Endothelial cell of umbilical vein (primary cell): ENCODE measurements around the gene SRGAP3. TPM values are rescaled to one million over a fixed set of nuclear protein-coding genes. Genes with fewer than 3 reads are reported as not detected.

Source experiments
- BruUV-seq: library from RNA; stranded (reverse); fragments of 400-500 nt; replicated peaks from 2 replicates; lab custom pipeline; 2021; lab: Mats Ljungman, UMichigan
- CTCF ChIA-PET: fragments of 300-600, 350-600 bp; sonication (Branson Sonifier 250); formaldehyde crosslinking; loops from one replicate; lab custom pipeline; 2021; ENCODE audit warnings: antibody characterized with exemption, inconsistent platforms; lab: Charles Lee
- POLR2A ChIA-PET: fragments of 300-600, 350-600 bp; sonication (Branson Sonifier 250); formaldehyde crosslinking; loops from one replicate; lab custom pipeline; 2021; ENCODE audit warnings: antibody characterized with exemption, inconsistent platforms; lab: Charles Lee
- DNase-seq: peaks from one replicate; pipeline ENCODE4 v3.0.0-alpha.2; 2011; ENCODE audit warnings: low read depth, low spot score
- FAIRE-seq: peaks from 2 replicates; lab custom pipeline; 2011; peaks lifted over from hg19 to GRCh38; lab: Jason Lieb, UNC
- H2AFZ ChIP-seq: 2 replicates; pipeline ENCODE4 v1.6.0; 2012; ENCODE audit warnings: low read depth, low read length, control low read depth, inconsistent platforms
- H3K27ac ChIP-seq: 2 replicates; pipeline ENCODE4 v1.5.1; 2011; ENCODE audit warnings: low read depth, mild to moderate bottlenecking, control low read depth, low read length, moderate library complexity; ENCODE audit not compliant: insufficient read depth
- H3K27me3 ChIP-seq, 2 experiments: 2 replicates each; pipeline versions ENCODE4 v1.6.0 to v1.6.1; 2011; ENCODE audit warnings: low read length in 2 of 2, mixed read lengths in 1 of 2; ENCODE audit not compliant: control insufficient read depth in 2 of 2, insufficient read depth in 2 of 2
- H3K36me3 ChIP-seq, 2 experiments: 2 replicates in 1 of 2; 3 replicates in 1 of 2; pipeline ENCODE4 v1.5.1; 2011; ENCODE audit warnings: low read length in 2 of 2, mild to moderate bottlenecking in 1 of 2, moderate library complexity in 1 of 2; ENCODE audit not compliant: control insufficient read depth in 2 of 2, insufficient read depth in 2 of 2; ENCODE audit errors: extremely low read depth in 1 of 2
- H3K4me1 ChIP-seq: 3 replicates; pipeline ENCODE4 v1.5.1; 2011; ENCODE audit warnings: mild to moderate bottlenecking, low read length; ENCODE audit not compliant: control insufficient read depth, insufficient read depth; ENCODE audit errors: extremely low read depth
- H3K4me2 ChIP-seq: 2 replicates; pipeline ENCODE4 v1.6.1; 2011; ENCODE audit warnings: low read length, control low read depth, mixed read lengths; ENCODE audit not compliant: insufficient read depth
- H3K4me3 ChIP-seq, 3 experiments: fragments of 200-600 bp in 1 of 3; sonication (generic), shearing (Covaris generic) in 1 of 3; replicated peaks in 1 of 3; 2 replicates each; pipeline ENCODE4 v1.5.1; 2011 to 2016; ENCODE audit warnings: control low read depth in 3 of 3, low read length in 3 of 3, mild to moderate bottlenecking in 2 of 3, inconsistent platforms in 1 of 3, low read depth in 1 of 3, moderate library complexity in 1 of 3; ENCODE audit not compliant: insufficient read depth in 1 of 3
- H3K79me2 ChIP-seq: 2 replicates; pipeline ENCODE4 v1.6.0; 2012; ENCODE audit warnings: low read length, inconsistent platforms; ENCODE audit not compliant: control insufficient read depth, insufficient read depth
- H3K9ac ChIP-seq: replicated peaks from 2 replicates; pipeline ENCODE3; 2011; ENCODE audit warnings: low read length, control low read depth; ENCODE audit not compliant: insufficient read depth; ENCODE audit errors: extremely low read depth
- H3K9me1 ChIP-seq: replicated peaks from 3 replicates; pipeline ENCODE4 v1.6.0; 2011; ENCODE audit warnings: mild to moderate bottlenecking, low read length; ENCODE audit not compliant: control insufficient read depth, insufficient read depth; ENCODE audit errors: extremely low read depth
- H3K9me3 ChIP-seq: replicated peaks from 2 replicates; pipeline ENCODE4 v1.5.1; 2012; ENCODE audit warnings: low read length, inconsistent platforms; ENCODE audit not compliant: control insufficient read depth, insufficient read depth
- H4K20me1 ChIP-seq: replicated peaks from 2 replicates; pipeline ENCODE3; 2011; ENCODE audit warnings: mild to moderate bottlenecking, low read length; ENCODE audit not compliant: control insufficient read depth, insufficient read depth; ENCODE audit errors: extremely low read depth
- EZH2 ChIP-seq: IDR thresholded peaks from 2 replicates; pipeline ENCODE4 v1.6.1; 2012; ENCODE audit warnings: borderline replicate concordance, low read depth, mild to moderate bottlenecking, moderate library complexity, low read length, inconsistent platforms; ENCODE audit not compliant: severe bottlenecking
- GATA2 ChIP-seq: IDR thresholded peaks from 2 replicates; pipeline ENCODE4 v1.7.0; 2011; ENCODE audit warnings: low read depth, mild to moderate bottlenecking, moderate library complexity, mixed read lengths, low read length; ENCODE audit not compliant: insufficient read length, insufficient read depth
- JUN ChIP-seq: IDR thresholded peaks from 2 replicates; pipeline ENCODE4 v1.6.1; 2011; ENCODE audit warnings: borderline replicate concordance, low read depth; ENCODE audit not compliant: insufficient read length, insufficient read depth
- MYC ChIP-seq: IDR thresholded peaks from one replicate; pipeline ENCODE4 v1.6.1; 2011; ENCODE audit warnings: mild to moderate bottlenecking, low read depth, low read length
- POLR2A ChIP-seq: IDR thresholded peaks from 2 replicates; pipeline ENCODE4 v1.6.1; 2012; ENCODE audit warnings: low read depth, mild to moderate bottlenecking, control low read depth, low read length
- POLR2AphosphoS5 ChIP-seq: IDR thresholded peaks from 2 replicates; pipeline ENCODE4 v1.6.1; 2012; ENCODE audit warnings: low read depth, mild to moderate bottlenecking, control low read depth, low read length, moderate library complexity; ENCODE audit not compliant: insufficient read depth
- dilution Hi-C: fragments of 300-500 bp; cut with MboI; formaldehyde crosslinking; loops from one replicate; pipeline ENCODE4 v1.15.0; 2019; ENCODE audit warnings: low sequenced_read_pairs; ENCODE audit not compliant: extremely low pct_ligation_motif_present
- intact Hi-C: fragments of 100-400 bp; cut with micrococcal nuclease; formaldehyde crosslinking; loops from one replicate; pipeline ENCODE4 v1.10.0; 2022
- polyA plus RNA-seq, 4 experiments: library from polyadenylated mRNA; depleted of rRNA in 3 of 4; stranded (reverse) in 3 of 4; unstranded in 1 of 4; fragments of >200 nt; gene quantifications; 2 replicates each; pipeline versions ENCODE4 v1.2.1 to v1.2.3, GENCODE V29; 2011 to 2012; ENCODE audit warnings: missing spikeins in 1 of 4
- total RNA-seq: library from RNA; stranded (reverse); gene quantifications from 2 replicates; pipeline ENCODE4 v1.2.3, GENCODE V29; 2021
- TF ChIP-seq, protein P1 (sequence below): IDR thresholded peaks from 2 replicates; pipeline ENCODE4 v1.6.1; 2011; ENCODE audit not compliant: insufficient read depth, insufficient read length
- TF ChIP-seq, protein P2 (sequence below), 2 donors: IDR thresholded peaks; 1 replicate in 1 of 2; 2 replicates in 1 of 2; pipeline ENCODE4 v1.5.1; 2011; ENCODE audit warnings: low read length in 2 of 2, mild to moderate bottlenecking in 2 of 2, moderate library complexity in 2 of 2, control low read depth in 1 of 2, inconsistent platforms in 1 of 2, low read depth in 1 of 2; ENCODE audit not compliant: insufficient read depth in 1 of 2; ENCODE audit errors: extremely low read depth in 1 of 2

The SRGAP3 gene
- total and polyA plus RNA-seq, 2 donors (not counting 3 experiments of a cell fraction or from before 2014, with no cell fraction given): 0.06 TPM; not detected in 1

DNA sequence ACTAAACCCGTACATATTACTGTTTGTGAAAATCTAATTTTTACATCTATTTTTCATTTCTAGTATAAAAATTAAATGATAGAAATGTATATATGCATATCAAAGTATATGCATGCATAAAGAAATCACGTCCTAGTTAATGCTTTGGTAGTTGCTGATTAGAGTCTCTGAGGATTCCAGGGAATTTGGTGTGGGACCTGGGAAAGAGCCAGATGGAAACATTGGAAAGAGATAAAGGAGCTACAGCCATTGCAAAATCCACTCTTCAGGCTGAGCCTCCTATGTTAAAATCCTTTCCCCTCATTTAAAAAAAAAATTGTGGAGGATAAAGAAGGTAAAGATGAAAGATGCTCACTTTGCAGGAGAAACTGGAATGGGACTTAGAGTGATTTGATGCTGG, 134.1 kb downstream of the SRGAP3 start:
- no peaks in the 10 kb centered on the region for H3K27me3 ChIP-seq
- CTCF ChIA-PET: interaction anchor here (1.0 kb wide), 1 partner anchor 9 kb away, joined by 3 read pairs; no protein-coding TSS in a partner anchor
- no peaks in the 10 kb centered on the region for H3K79me2 ChIP-seq
- intact Hi-C loops (no loop called here), dilution Hi-C loops (no loop called here)
- H3K4me3 ChIP-seq: no peak overlapping the region
- H3K9me3 ChIP-seq: no peaks in the 10 kb centered on the region
- no peak overlapping the region for H3K27ac ChIP-seq
- POLR2A ChIA-PET: no interaction called here
- no peaks in the 10 kb centered on the region for H3K9me1 ChIP-seq
- no peak overlapping the region for H3K9ac ChIP-seq
- H4K20me1 ChIP-seq: no peaks in the 10 kb centered on the region
- TF ChIP-seq MYC (no peak), JUN (no peak), POLR2AphosphoS5 (no peak), POLR2A (no peak), GATA2 (no peak), EZH2 (no peak)
- TF ChIP-seq, protein P1, sequence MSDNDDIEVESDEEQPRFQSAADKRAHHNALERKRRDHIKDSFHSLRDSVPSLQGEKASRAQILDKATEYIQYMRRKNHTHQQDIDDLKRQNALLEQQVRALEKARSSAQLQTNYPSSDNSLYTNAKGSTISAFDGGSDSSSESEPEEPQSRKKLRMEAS: no peak
- TF ChIP-seq, protein P2, sequence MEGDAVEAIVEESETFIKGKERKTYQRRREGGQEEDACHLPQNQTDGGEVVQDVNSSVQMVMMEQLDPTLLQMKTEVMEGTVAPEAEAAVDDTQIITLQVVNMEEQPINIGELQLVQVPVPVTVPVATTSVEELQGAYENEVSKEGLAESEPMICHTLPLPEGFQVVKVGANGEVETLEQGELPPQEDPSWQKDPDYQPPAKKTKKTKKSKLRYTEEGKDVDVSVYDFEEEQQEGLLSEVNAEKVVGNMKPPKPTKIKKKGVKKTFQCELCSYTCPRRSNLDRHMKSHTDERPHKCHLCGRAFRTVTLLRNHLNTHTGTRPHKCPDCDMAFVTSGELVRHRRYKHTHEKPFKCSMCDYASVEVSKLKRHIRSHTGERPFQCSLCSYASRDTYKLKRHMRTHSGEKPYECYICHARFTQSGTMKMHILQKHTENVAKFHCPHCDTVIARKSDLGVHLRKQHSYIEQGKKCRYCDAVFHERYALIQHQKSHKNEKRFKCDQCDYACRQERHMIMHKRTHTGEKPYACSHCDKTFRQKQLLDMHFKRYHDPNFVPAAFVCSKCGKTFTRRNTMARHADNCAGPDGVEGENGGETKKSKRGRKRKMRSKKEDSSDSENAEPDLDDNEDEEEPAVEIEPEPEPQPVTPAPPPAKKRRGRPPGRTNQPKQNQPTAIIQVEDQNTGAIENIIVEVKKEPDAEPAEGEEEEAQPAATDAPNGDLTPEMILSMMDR (IDR thresholded peaks at IDR 0.05; ENCODE audit: extremely low read depth in 1 of 2, insufficient read depth in 1 of 2, low read depth in 1 of 2, low read length in 2 of 2): no peak
- BruUV-seq: no TSS peak
- H3K36me3 ChIP-seq: no peaks in the 10 kb centered on the region
- DNase-seq (no peak), FAIRE-seq (no peak)
- no peaks in the 10 kb centered on the region for H3K4me1 ChIP-seq
- no peak overlapping the region for H3K4me2 ChIP-seq
- no peak overlapping the region for H2AFZ ChIP-seq
